OCI-LY1 (cell line): ENCODE results near the gene CFAP157.

Experiments used
- EZH2 ChIP-seq: fragments of 200-600 bp; sonication (generic), shearing (Covaris generic); IDR thresholded peaks from 2 replicates; pipeline ENCODE4 v1.8.0; 2017; ENCODE audit warnings: borderline replicate concordance, mixed run types, mild to moderate bottlenecking, antibody characterized with exemption, low read length, moderate library complexity, mixed read lengths
- TF ChIP-seq, protein P1 (sequence below): fragments of 200-600 bp; sonication (generic), shearing (Covaris generic); IDR thresholded peaks from 2 replicates; pipeline ENCODE4 v1.5.1; 2017; ENCODE audit warnings: mild to moderate bottlenecking, antibody characterized with exemption, low read length, moderate library complexity, mixed read lengths

GRCh38 chr9:127700594-127701255 is 6.1 kb upstream of the CFAP157 start:
- TF ChIP-seq, protein P1, sequence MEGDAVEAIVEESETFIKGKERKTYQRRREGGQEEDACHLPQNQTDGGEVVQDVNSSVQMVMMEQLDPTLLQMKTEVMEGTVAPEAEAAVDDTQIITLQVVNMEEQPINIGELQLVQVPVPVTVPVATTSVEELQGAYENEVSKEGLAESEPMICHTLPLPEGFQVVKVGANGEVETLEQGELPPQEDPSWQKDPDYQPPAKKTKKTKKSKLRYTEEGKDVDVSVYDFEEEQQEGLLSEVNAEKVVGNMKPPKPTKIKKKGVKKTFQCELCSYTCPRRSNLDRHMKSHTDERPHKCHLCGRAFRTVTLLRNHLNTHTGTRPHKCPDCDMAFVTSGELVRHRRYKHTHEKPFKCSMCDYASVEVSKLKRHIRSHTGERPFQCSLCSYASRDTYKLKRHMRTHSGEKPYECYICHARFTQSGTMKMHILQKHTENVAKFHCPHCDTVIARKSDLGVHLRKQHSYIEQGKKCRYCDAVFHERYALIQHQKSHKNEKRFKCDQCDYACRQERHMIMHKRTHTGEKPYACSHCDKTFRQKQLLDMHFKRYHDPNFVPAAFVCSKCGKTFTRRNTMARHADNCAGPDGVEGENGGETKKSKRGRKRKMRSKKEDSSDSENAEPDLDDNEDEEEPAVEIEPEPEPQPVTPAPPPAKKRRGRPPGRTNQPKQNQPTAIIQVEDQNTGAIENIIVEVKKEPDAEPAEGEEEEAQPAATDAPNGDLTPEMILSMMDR, result no peak
- no peak for TF ChIP-seq EZH2
